Fibroblast of the aortic adventitia (primary cell): Measurements from ENCODE around the gene STK38. TPM values are rescaled to one million over a fixed set of nuclear protein-coding genes. Genes with fewer than 3 reads are reported as not detected.
A peak's percentile ranks its signal among the peaks of the same experiment; 100 is the strongest.

Source experiments
- DNase-seq: peaks from one replicate; pipeline ENCODE4 v3.0.0-alpha.2; 2010; ENCODE audit warnings: low read depth
- H3K4me3 ChIP-seq: 2 replicates; pipeline ENCODE4 v1.5.1; 2011; ENCODE audit warnings: low read depth, mild to moderate bottlenecking, control low read depth, low read length, moderate library complexity
- CTCF ChIP-seq: IDR thresholded peaks from 2 replicates; pipeline ENCODE4 v1.5.1; 2011; ENCODE audit warnings: mild to moderate bottlenecking, low read length, control low read depth, inconsistent platforms; ENCODE audit not compliant: insufficient read depth
- total RNA-seq: library from RNA; depleted of rRNA; stranded (reverse); fragments of >200 nt; gene quantifications from 2 replicates; pipeline ENCODE4 v1.2.3, GENCODE V29; 2012; ENCODE audit warnings: low replicate concordance

STK38 gene
- total RNA-seq, 1 donor = 34.3 TPM

- no peak overlapping the region for H3K4me3 ChIP-seq
- TF ChIP-seq CTCF = no peak
- DNase-seq = no peak
Observed at GRCh38 chr6:36479256-36479655, 68.0 kb downstream of the STK38 start.

GRCh38 chr6:36478051-36478526 is 69.2 kb downstream of the STK38 start:
- no peak for TF ChIP-seq CTCF
- no peak overlapping the region for H3K4me3 ChIP-seq
- no peak for DNase-seq

- DNase-seq = no peak
- no peak for TF ChIP-seq CTCF
- H3K4me3 ChIP-seq = no peak overlapping the region
Observed at GRCh38 chr6:36469946-36470345, 77.3 kb downstream of the STK38 start.

- no peak for DNase-seq
- H3K4me3 ChIP-seq = no peak overlapping the region
- TF ChIP-seq CTCF = no peak
Observed at GRCh38 chr6:36469148-36469661, 78.1 kb downstream of the STK38 start.

GRCh38 chr6:36467625-36468024 is 79.7 kb downstream of the STK38 start:
- no peak overlapping the region for H3K4me3 ChIP-seq
- TF ChIP-seq CTCF = no peak
- DNase-seq = no peak

- H3K4me3 ChIP-seq = no peak overlapping the region
- DNase-seq = no peak
- no peak for TF ChIP-seq CTCF
Observed at GRCh38 chr6:36464233-36464632, 83.0 kb downstream of the STK38 start.

GRCh38 chr6:36463676-36464075 is 83.6 kb downstream of the STK38 start:
- H3K4me3 ChIP-seq = no peak overlapping the region
- no peak for TF ChIP-seq CTCF
- peak; percentile 33 for DNase-seq
